ENCODE results near the gene GDPD4. TPM values are rescaled to one million over a fixed set of nuclear protein-coding genes. Genes with fewer than 3 reads are reported as not detected.

Gene GDPD4
- total RNA-seq, 5 donors from 2014 or later (not counting 1 experiment from before 2014, with no cell fraction given), result not detected

GRCh38 chr11:77325159-77325558 is 23.7 kb upstream of the GDPD4 start:
- H3K27ac Mint-ChIP-seq, result no peak overlapping the region
- ChIA-PET CTCF (interaction anchor here in 1 of 2 donors (0.6 kb wide), 1 partner anchor 125 kb away, joined by 4 read pairs; no protein-coding TSS in a partner anchor), POLR2A (no interaction called here)
- Histone ChIP-seq H3K4me3 (ENCODE audit: control insufficient read depth in 1 of 2, extremely low read depth in 1 of 2, low read length in 1 of 2) (no peak overlapping the region), H3K9me3 (no peaks in the 10 kb centered on the region), H3K27me3 (replicated peaks in 1 of 2; ENCODE audit: control insufficient read depth in 2 of 2, extremely low read depth in 1 of 2, insufficient read depth in 2 of 2, low read length in 1 of 2) (no peaks in the 10 kb centered on the region), H3K36me3 (ENCODE audit: control insufficient read depth in 2 of 2, extremely low read depth in 1 of 2, insufficient read depth in 1 of 2, low read length in 1 of 2) (peaks cover 4 to 8% of the 10 kb centered on the region in 2 donors), H3K27ac (ENCODE audit: low read length) (no peak overlapping the region), H3K4me1 (ENCODE audit: control insufficient read depth in 1 of 2, extremely low read depth in 1 of 2, insufficient read depth in 2 of 2, low read length in 2 of 2) (no peaks in the 10 kb centered on the region)
- DNase-seq (no peak), ATAC-seq (replicated peaks in 1 of 4) (no peak)
- peaks cover 0 to 3% (median 0%) of the 10 kb centered on the region in 3 donors for H3K9me3 Mint-ChIP-seq
- H3K4me1 Mint-ChIP-seq, result no peaks in the 10 kb centered on the region
- H3K27me3 Mint-ChIP-seq, result no peaks in the 10 kb centered on the region
- H3K4me3 Mint-ChIP-seq, result no peak overlapping the region
- H3K36me3 Mint-ChIP-seq, result peaks cover 53% of the 10 kb centered on the region
- WGBS (ENCODE audit: insufficient coverage), result no CpG with 5 or more reads among the region's 1 CpG

GRCh38 chr11:77324508-77324907 is 23.0 kb upstream of the GDPD4 start:
- Histone ChIP-seq H3K4me1 (ENCODE audit: control insufficient read depth in 1 of 2, extremely low read depth in 1 of 2, insufficient read depth in 2 of 2, low read length in 2 of 2) (no peaks in the 10 kb centered on the region), H3K4me3 (ENCODE audit: control insufficient read depth in 1 of 2, extremely low read depth in 1 of 2, low read length in 1 of 2) (no peak overlapping the region), H3K36me3 (ENCODE audit: control insufficient read depth in 2 of 2, extremely low read depth in 1 of 2, insufficient read depth in 1 of 2, low read length in 1 of 2) (peaks cover 4 to 8% of the 10 kb centered on the region in 2 donors), H3K27me3 (replicated peaks in 1 of 2; ENCODE audit: control insufficient read depth in 2 of 2, extremely low read depth in 1 of 2, insufficient read depth in 2 of 2, low read length in 1 of 2) (no peaks in the 10 kb centered on the region), H3K9me3 (no peaks in the 10 kb centered on the region), H3K27ac (ENCODE audit: low read length) (no peak overlapping the region)
- CTCF ChIA-PET, result interaction anchor here in 1 of 2 donors (0.6 kb wide), 1 partner anchor 126 kb away, joined by 4 read pairs; no protein-coding TSS in a partner anchor
- ATAC-seq (replicated peaks in 1 of 4) (no peak), DNase-seq (no peak)
- Mint-ChIP-seq H3K4me3 (no peak overlapping the region), H3K36me3 (peaks cover 47% of the 10 kb centered on the region), H3K27ac (no peak overlapping the region), H3K4me1 (no peaks in the 10 kb centered on the region), H3K9me3 (peaks cover 0 to 3% (median 0%) of the 10 kb centered on the region in 3 donors), H3K27me3 (no peaks in the 10 kb centered on the region)
- POLR2A ChIA-PET, result no interaction called here

- H3K27ac Mint-ChIP-seq, result no peak overlapping the region
- POLR2A ChIA-PET, result no interaction called here
- H3K9me3 Mint-ChIP-seq, result peaks cover 0 to 3% (median 0%) of the 10 kb centered on the region in 3 donors
Observed at GRCh38 chr11:77322926-77323590, 21.6 kb upstream of the GDPD4 start.

GRCh38 chr11:77322506-77322905 is 21.0 kb upstream of the GDPD4 start:
- H3K4me3 ChIP-seq (ENCODE audit: control insufficient read depth in 1 of 2, extremely low read depth in 1 of 2, low read length in 1 of 2), result no peak overlapping the region
- Mint-ChIP-seq H3K36me3 (peaks cover 28% of the 10 kb centered on the region), H3K9me3 (peaks cover 0 to 3% (median 0%) of the 10 kb centered on the region in 3 donors), H3K4me1 (no peaks in the 10 kb centered on the region), H3K4me3 (no peak overlapping the region), H3K27ac (no peak overlapping the region), H3K27me3 (no peaks in the 10 kb centered on the region)
- 100% methylated on average over 2 of the region's 2 CpGs for WGBS (ENCODE audit: insufficient coverage)
- POLR2A ChIA-PET, result interaction anchor here in 1 of 2 donors (0.8 kb wide), 1 partner anchor 37 kb away, joined by 4 read pairs; no protein-coding TSS in a partner anchor
- H3K4me1 ChIP-seq (ENCODE audit: control insufficient read depth in 1 of 2, extremely low read depth in 1 of 2, insufficient read depth in 2 of 2, low read length in 2 of 2), result no peaks in the 10 kb centered on the region
- H3K27me3 ChIP-seq (replicated peaks in 1 of 2; ENCODE audit: control insufficient read depth in 2 of 2, extremely low read depth in 1 of 2, insufficient read depth in 2 of 2, low read length in 1 of 2), result no peaks in the 10 kb centered on the region
- ATAC-seq (replicated peaks in 1 of 4) (no peak), DNase-seq (no peak)
- H3K27ac ChIP-seq (ENCODE audit: low read length), result no peak overlapping the region
- H3K9me3 ChIP-seq, result no peaks in the 10 kb centered on the region
- CTCF ChIA-PET, result no interaction called here
- peaks cover 4 to 8% of the 10 kb centered on the region in 2 donors for H3K36me3 ChIP-seq (ENCODE audit: control insufficient read depth in 2 of 2, extremely low read depth in 1 of 2, insufficient read depth in 1 of 2, low read length in 1 of 2)

More at GRCh38 chr11:77322926-77323590, 21.6 kb upstream of the GDPD4 start:
- Mint-ChIP-seq H3K4me1 (no peaks in the 10 kb centered on the region), H3K27me3 (no peaks in the 10 kb centered on the region), H3K4me3 (no peak overlapping the region), H3K36me3 (peaks cover 33% of the 10 kb centered on the region)
- no peak for ATAC-seq (replicated peaks in 1 of 4)
- H3K36me3 ChIP-seq (ENCODE audit: control insufficient read depth in 2 of 2, extremely low read depth in 1 of 2, insufficient read depth in 1 of 2, low read length in 1 of 2), result peaks cover 4 to 8% of the 10 kb centered on the region in 2 donors
- no peak overlapping the region for H3K27ac ChIP-seq (ENCODE audit: low read length)
- no peaks in the 10 kb centered on the region for H3K27me3 ChIP-seq (replicated peaks in 1 of 2; ENCODE audit: control insufficient read depth in 2 of 2, extremely low read depth in 1 of 2, insufficient read depth in 2 of 2, low read length in 1 of 2)
- no peaks in the 10 kb centered on the region for H3K4me1 ChIP-seq (ENCODE audit: control insufficient read depth in 1 of 2, extremely low read depth in 1 of 2, insufficient read depth in 2 of 2, low read length in 2 of 2)
- CTCF ChIA-PET, result no interaction called here
- 86% methylated on average over 1 of the region's 2 CpGs for WGBS (ENCODE audit: insufficient coverage)
- no peak overlapping the region for H3K4me3 ChIP-seq (ENCODE audit: control insufficient read depth in 1 of 2, extremely low read depth in 1 of 2, low read length in 1 of 2)
- DNase-seq, result no peak
- H3K9me3 ChIP-seq, result no peaks in the 10 kb centered on the region

GRCh38 chr11:77320351-77320750 is 18.9 kb upstream of the GDPD4 start:
- Mint-ChIP-seq H3K4me3 (no peak overlapping the region), H3K36me3 (peaks cover 16% of the 10 kb centered on the region), H3K4me1 (no peaks in the 10 kb centered on the region), H3K27ac (no peak overlapping the region), H3K9me3 (no peaks in the 10 kb centered on the region), H3K27me3 (peaks cover 0 to 2% of the 10 kb centered on the region in 2 donors)
- Histone ChIP-seq H3K4me1 (ENCODE audit: control insufficient read depth in 1 of 2, extremely low read depth in 1 of 2, insufficient read depth in 2 of 2, low read length in 2 of 2) (no peaks in the 10 kb centered on the region), H3K4me3 (ENCODE audit: control insufficient read depth in 1 of 2, extremely low read depth in 1 of 2, low read length in 1 of 2) (no peak overlapping the region), H3K27me3 (replicated peaks in 1 of 2; ENCODE audit: control insufficient read depth in 2 of 2, extremely low read depth in 1 of 2, insufficient read depth in 2 of 2, low read length in 1 of 2) (no peaks in the 10 kb centered on the region), H3K36me3 (ENCODE audit: control insufficient read depth in 2 of 2, extremely low read depth in 1 of 2, insufficient read depth in 1 of 2, low read length in 1 of 2) (peaks cover 4 to 8% of the 10 kb centered on the region in 2 donors), H3K27ac (ENCODE audit: low read length) (no peak overlapping the region), H3K9me3 (no peaks in the 10 kb centered on the region)
- POLR2A ChIA-PET, result no interaction called here
- ATAC-seq (replicated peaks in 1 of 4), result no peak
- 100% methylated on average over 1 of the region's 1 CpG for WGBS (ENCODE audit: insufficient coverage)
- CTCF ChIA-PET, result no interaction called here
- DNase-seq, result no peak

GRCh38 chr11:77318600-77318999 is 17.1 kb upstream of the GDPD4 start:
- WGBS (ENCODE audit: insufficient coverage), result 100% methylated on average over 1 of the region's 2 CpGs
- Histone ChIP-seq H3K27me3 (replicated peaks in 1 of 2; ENCODE audit: control insufficient read depth in 2 of 2, extremely low read depth in 1 of 2, insufficient read depth in 2 of 2, low read length in 1 of 2) (no peaks in the 10 kb centered on the region), H3K4me3 (ENCODE audit: control insufficient read depth in 1 of 2, extremely low read depth in 1 of 2, low read length in 1 of 2) (no peak overlapping the region), H3K4me1 (ENCODE audit: control insufficient read depth in 1 of 2, extremely low read depth in 1 of 2, insufficient read depth in 2 of 2, low read length in 2 of 2) (no peaks in the 10 kb centered on the region), H3K36me3 (ENCODE audit: control insufficient read depth in 2 of 2, extremely low read depth in 1 of 2, insufficient read depth in 1 of 2, low read length in 1 of 2) (peaks cover 2 to 3% of the 10 kb centered on the region in 2 donors), H3K27ac (ENCODE audit: low read length) (no peak overlapping the region), H3K9me3 (no peaks in the 10 kb centered on the region)
- Mint-ChIP-seq H3K4me1 (no peaks in the 10 kb centered on the region), H3K36me3 (peaks cover 13% of the 10 kb centered on the region), H3K27me3 (peaks cover 0 to 2% of the 10 kb centered on the region in 2 donors), H3K9me3 (no peaks in the 10 kb centered on the region), H3K4me3 (no peak overlapping the region), H3K27ac (no peak overlapping the region)
- POLR2A ChIA-PET, result no interaction called here
- DNase-seq, result no peak
- ATAC-seq (replicated peaks in 1 of 4), result no peak
- CTCF ChIA-PET, result no interaction called here

All from T-cell (primary cell).